NCI-H1436 (cell line): ENCODE results near the gene NEO1.
"Not testable (repeated sequence)": the region's sequence is repeated elsewhere in the genome, so short reads cannot be mapped to it uniquely, and the experiment has no call there.

Experiments used
- DNase-seq: peaks from one replicate; lab custom pipeline; 2025; lab: John Stamatoyannopoulos, UW

NEO1 gene

DNA sequence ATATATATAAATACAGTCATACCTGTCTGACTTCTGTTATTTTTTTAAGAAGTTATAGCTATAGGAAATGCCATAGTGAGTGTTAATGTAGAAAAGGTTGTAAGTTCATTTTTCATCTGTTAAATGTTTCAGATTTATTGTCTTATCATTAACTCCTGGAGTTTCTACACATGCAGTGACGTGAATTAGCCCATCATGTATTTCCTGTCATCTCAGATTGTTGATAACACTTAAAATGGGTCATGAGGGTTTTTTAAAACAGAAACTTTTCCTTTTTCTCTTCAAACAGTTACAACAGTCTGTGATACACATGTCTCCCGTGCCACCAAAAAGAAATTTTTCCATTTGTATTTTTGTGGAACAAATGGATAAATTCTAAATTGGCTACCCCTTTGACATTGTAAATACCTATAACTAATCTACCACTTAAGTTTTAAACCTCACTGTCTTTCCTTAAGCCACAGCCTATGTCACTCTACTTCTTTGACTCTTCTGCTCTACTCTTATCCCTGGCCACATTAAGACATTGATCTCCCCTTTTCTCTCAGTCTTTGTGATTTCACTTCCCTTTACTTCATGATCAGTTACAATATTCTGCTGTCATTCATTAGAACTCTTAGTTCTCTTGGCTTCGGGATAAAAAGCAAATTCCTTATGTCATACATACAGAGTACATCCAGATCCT is 89.1 kb downstream of the NEO1 start:
- no peak for DNase-seq

DNA sequence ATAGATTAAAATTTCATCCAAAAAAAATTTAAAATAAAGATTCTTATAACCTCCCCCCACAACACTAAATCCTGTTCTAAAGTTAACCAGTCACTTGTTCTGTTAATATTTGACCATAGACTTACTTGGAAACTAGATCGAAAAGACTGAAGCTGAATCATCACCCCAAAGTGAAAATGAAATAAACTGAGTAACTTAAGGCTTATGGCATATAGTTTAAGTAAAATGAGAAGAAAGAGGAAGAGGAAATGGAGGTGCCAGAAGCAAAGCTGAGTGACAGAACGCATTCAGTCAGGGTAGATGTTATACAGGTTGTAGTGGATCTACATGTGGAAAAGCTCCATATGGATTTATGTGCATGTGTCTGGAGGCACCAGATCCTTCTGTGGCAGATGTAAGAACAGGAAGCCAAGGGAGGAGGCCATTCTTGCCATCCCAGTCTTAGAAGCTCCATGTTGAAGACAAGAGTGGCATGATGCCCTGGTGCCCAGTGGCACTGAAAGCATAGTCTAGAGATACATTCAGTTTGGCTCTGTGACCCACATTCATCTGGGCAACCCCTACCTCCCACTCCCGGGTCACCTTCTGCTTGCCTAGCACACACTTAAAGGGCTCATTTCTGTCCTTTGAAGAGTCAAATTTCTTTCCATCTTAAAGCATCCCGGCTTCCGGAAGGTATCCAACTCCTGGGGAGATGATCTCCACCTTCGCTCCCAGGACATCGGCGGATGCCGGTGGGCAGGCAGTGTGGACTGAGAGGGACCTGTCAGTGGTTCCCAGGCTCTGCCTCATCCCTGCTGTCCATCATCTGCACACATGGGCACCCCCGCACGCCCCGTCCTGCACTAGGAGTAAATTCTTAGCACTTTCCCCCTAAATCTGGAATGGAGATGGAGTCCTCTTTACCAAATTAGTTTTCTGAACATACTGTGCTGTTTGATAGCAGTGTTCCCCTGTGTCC is 90.8 kb downstream of the NEO1 start:
- no peak for DNase-seq

DNA sequence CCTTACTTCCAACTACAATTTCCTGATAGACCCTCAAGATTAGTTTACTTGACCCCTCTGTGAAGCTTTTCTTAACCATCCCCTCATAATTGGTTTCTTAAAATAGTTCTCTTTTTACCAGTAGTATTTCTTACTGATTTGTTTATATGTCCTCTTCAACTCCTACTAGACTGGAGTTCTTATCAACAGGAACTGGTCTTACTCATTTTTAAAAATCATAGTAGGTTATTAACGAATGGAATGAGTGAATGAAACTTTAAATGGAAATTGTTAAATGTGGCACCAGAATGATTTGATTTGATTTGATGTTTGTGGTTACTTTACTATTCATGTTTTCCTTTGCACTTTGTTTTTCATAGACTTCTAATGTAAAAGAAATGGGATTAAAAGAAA is 91.5 kb downstream of the NEO1 start:
- no peak for DNase-seq

DNA sequence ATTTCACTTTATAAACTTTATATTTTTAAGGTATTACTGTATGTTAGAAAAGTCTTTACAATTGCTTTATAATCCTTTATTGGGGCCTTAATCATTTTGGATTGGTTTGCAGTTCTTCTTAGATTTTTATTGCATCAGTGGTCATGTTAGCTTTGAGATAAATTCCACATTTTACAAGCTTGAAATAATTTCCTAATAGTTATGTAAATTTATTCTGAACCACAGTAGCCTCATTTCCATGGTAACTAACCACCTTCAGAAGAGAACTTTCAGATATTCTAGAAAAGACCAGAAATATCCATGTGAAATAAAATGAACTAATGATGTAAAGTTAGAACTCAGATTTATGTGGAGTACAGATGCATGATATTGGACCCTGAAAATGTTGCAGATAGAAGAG is 94.2 kb downstream of the NEO1 start:
- no peak for DNase-seq

DNA sequence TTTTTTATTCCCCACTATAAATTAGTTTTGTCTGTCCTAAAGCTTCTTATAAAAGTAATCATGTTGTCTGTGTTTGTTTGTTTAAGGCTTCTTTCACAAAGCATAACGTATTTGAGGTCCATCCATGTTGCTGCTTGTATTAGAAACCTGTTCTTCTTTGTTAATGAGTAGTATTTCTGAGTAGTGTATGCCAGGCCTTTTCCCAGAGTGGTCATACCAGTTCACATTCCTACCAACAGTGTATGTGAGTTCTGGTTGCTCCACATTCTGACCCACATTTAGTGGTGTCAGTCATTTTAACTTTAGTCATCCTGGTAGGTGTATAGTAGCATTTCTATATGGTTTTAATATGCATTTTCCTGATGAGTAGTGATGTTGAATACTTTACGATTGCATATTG is 98.6 kb downstream of the NEO1 start:
- no peak for DNase-seq

DNA sequence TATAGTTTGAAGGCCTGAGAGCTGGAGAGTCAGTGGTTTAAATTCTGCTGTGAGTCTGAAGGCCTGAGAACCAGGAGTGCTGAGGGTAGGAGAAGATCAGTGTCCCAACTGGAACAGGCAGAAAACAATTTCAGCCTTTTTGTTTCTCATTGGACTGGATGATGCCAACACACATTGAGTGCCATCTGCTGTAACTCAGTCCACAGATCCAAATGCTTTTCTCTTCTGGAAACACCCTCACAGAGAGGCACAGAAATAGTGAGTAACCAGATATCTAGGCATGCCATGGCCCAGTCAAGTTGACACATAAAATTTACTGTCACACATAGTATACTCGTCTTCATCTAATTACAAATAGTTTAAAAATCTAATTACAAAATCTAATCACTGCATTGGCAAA is 100.8 kb downstream of the NEO1 start:
- no peak for DNase-seq

DNA sequence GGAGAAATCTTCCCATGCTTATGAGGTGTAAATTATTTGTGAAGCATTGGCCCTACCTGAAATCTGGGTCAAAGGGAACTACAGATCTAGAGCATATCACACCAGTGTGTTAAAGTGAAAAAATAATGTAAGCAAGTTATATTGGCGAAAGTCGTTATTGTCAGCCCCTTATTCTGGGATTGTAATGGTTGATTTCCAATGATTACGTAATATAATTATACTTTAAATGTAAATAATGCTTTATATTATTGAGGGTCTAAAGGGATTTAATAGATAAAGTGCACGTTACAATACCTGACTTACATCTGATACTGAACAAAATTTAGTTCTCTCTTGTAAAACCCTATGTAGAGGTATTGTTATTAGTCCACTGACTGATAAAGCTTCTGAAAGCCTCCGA is 101.2 kb downstream of the NEO1 start:
- DNase-seq = no peak

DNA sequence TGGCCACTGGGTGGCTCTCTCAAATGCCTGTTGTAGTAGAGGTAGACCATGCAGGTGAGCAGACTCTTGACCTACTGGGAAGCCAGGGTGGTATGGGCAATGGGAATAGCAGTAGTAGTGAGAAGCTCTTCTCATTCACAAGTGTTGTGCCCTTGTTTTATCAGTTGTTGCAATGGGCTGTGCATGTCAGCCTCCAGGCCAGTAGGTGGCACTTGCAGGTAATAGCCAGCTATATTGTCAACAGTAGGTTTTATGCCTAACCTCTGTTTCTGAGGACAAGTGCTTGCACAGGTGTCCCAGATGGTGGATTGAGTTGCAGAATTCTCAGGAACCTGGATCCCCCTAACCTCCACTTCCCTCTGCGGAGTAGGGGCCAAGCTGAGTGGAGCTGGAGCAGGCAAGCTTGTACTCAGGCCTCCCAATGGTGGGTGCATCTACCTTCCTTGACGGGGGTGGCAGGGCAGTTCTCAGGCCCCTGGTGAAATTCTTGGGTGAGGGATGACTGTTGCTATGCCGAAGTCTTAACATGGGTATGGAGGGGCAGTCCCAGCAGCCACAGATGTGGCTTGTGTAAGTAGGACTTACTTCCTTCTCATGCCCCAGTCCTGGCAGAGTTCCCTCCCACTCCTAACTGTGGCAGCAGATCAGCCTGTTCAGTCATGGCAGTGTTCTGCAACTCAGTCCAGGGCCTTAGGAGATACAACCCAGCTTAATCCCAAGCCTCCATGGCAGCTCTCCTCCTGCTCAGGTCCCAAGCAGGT is 104.3 kb downstream of the NEO1 start:
- DNase-seq = no peak

DNA sequence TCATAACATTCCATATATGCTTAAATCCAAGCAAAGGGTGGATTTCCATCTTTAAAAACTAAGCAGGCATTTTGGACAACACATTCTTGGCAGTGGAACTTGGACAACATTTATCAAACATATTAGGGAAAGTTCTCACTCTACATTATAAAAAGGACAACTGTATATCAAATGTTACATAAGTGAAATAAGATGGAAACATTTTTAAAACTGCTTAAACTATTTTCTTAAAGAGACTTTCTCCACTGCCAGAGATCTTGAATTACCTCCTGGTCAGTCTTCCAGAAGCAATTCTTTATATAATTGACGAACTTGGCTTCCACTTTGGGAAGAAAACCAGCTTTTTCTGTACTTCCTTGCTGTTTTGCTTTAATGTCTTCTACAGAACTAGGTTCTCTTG is 109.3 kb downstream of the NEO1 start:
- DNase-seq = no peak

DNA sequence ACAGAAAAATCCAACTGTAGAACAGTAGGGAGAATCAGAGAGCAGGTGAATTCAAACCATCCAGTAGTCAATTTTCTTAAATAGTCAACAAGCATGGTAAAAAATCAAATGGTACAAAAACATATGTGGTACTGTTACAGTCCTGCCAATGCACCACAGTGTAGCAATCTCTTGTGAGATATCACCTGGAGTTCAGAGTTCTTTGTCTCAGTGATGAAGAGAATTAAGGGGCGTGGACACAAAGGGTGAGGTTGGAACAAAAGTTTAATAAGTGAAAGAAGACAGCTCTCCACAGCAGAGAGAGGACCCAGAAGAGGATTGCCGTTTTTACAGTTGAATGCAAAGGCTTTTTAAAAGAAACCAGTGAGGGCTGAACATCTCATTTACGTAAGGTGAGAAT is 113.2 kb downstream of the NEO1 start:
- no peak for DNase-seq

DNA sequence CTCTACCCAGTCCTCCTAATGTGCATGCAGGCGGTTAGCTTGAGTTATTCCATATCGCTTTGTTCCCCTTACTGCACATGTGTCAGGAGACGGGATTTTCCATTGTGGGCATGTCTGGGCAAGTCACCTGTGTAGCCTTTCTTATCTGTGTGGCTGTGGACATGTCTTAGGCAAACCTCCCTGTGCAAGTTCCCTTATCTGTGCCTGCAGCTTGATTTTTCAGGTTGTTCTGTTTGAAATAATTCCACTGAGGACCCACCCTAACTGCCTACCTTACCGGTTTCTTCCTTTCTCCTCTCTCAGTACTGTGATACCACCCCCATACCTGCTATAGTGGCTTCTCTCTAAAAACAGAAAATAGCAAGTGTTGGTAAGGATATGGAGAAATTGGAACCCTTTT is 113.6 kb downstream of the NEO1 start:
- no peak for DNase-seq

DNA sequence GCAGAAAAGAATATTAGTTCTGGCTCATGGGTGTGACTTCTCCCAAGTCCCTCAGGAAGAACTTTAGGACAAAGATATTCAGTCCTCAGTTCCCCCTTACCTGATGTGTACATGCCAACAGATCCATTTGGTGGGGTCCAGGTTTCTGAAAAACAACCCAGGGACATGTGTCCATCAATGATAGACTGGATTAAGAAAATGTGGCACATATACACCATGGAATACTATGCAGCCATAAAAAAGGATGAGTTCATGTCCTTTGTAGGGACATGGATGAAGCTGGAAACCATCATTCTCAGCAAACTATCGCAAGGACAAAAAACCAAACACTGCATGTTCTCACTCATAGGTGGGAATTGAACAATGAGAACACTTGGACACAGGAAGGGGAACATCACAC is 114.4 kb downstream of the NEO1 start:
- DNase-seq = not testable (repeated sequence)

DNA sequence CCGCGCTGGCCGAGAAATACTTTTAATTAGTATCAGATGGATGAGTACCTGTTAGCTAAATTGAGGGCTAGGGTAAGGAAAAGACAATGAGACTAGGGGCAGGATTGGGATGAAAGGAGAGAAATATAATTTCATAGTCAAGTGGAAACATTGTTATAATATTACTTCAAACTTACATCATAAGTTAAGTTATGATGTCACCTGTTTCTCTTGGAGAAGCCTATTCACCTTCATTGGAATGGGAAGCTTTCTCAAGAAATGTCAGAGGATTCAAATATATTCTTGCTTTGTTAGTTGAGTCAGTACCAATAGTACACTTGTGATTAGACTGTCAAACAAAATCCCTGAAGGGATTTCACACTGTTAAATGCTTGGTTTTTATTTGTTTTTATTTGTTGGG is 116.2 kb downstream of the NEO1 start:
- DNase-seq = no peak

DNA sequence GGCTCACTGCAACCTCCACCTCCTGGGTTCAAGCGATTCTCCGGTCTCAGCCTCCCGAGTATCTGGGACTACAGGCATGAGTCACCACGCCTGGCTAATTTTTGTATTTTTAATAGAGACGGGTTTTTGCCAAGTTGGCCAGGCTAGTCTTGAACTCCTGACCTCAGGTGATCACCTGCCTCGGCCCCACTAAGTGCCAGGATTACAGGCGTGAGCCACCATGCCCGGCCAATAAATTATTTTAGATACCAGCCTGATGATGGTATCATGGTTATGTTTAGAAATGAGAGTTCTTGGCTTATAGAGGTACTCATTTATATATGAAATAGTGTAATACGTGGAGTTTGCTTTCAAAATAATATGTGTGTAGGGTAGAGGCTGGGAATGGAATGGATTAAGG is 119.4 kb downstream of the NEO1 start:
- DNase-seq = no peak

DNA sequence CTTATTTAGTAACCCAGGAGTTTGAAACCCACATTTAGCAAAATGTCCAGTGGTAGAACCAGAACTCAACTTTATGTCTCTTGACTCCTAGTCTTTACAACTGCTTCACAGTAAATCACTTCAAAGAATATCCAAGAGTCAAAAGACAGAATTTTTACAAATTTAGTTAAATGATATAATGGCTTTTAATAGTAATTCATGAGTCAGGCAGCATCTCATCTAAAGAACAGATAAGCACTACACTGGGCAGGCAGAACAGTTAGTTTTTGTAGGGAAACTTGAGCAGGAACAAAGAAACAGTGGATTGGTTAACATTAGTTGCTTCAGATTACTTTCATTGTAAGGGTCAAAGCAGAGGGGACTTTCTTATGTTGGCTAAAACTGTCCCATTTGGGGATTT is 120.2 kb downstream of the NEO1 start:
- DNase-seq = no peak

DNA sequence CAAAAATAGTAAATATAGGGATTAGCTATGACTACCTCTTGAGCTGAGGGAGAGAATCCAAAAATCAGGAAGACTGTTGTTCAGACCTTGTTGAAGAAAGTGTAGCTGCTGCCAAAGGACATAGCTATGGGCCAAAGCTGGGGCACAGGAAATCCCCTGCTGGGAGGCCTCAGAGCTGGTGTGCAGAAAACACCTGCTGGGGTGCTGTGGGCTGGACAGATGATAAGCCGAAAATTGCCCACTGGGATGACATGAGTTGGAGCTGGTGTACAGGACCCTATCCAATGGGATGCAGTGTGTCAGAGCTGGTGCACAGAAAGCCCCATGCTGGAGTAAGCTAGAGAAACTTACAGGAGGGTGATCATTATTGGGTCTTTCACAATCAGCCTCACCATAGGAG is 121.9 kb downstream of the NEO1 start:
- no peak for DNase-seq

DNA sequence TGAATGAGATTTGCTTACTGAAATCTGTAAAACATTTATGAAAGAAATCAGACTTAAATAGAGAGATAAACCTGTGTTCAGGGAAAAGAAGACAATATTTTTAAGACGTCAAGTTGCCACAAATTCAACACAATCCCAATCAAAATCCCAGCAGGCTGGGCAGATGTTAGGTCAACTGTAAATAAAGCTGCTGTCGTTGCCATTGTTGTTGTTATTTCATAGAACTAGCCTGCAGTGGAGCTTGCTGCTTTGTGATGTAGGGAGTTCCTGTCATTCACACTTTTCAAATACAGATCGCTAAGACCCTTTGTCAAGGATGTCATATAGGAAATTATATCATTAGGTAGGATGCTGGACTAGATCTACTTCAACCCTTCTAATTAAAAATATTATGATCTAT is 123.1 kb downstream of the NEO1 start:
- no peak for DNase-seq

DNA sequence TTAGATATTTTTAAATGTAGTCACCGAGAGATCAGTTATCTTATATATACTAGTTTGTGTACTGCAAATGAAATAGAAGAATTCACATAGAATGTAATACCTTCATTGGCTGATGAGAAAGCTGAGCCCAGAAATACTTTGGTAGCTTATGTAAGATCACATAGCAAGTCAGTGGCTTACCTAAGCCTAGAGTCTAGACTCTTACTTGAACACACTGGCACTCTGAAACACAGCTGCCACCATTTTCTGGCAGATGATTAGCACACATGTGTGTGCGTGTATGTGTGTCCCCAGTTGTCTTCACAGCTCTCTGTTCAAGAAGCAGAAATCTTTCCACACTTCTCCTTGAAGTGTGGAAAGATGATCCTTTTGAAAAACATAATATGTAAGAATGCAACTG is 124.3 kb downstream of the NEO1 start:
- DNase-seq = no peak

DNA sequence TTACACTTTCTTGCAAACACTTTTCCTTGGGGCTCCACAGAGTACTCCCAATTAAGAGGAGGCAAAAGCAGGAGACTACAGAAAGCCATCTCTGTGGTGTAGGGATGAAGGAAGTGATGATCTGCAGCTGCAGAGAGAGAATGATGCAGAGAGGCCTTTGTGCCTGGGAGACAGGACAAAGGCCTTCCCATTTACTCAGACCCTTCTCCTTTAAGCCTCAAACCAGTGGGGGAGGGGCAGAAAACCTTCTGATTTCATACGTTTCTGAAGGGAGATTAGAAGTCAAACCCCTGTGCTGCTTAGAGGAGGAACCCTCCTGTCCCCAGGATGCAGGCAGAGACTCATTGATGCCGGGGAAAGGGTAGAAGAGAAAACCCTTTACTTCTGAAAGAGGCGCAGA is 130.8 kb downstream of the NEO1 start:
- DNase-seq = no peak

DNA sequence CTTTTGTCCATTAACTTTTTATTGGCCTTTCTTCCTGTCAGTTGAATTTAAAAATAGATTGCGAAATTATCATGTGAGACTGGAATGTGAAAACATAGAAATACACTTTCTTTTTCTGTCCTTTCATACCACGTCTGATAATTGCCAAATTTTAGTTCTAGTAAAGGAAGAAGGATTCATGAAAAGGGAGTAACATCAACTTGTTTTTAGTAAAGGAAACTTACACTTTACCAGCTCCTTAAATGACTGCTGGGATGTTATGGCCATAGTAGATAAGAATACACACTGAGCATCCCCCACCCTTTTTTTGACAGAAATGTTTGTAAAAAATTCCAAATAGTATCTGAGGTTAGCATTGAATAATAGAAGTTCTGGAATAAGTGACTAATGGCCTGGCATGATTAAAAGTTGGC is 137.9 kb downstream of the NEO1 start:
- DNase-seq = no peak

DNA sequence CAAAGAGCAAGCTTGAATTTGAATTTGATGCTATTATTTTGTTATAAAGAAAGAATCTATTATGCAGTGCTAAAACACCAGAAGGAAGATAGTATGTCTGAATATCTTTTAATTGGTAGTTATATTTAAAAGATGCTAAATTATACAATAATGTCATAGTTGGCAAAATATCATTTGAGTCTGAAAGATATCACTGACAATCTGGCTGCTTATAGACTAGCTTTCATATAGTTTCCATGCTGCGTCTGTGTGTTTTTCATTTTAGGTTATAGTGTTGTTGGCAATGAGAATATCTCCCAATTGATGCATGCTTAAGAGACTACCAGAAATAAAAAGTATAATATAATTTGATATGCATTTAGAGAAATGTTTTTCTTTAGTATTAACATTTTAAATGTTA is 142.9 kb downstream of the NEO1 start:
- DNase-seq = no peak

DNA sequence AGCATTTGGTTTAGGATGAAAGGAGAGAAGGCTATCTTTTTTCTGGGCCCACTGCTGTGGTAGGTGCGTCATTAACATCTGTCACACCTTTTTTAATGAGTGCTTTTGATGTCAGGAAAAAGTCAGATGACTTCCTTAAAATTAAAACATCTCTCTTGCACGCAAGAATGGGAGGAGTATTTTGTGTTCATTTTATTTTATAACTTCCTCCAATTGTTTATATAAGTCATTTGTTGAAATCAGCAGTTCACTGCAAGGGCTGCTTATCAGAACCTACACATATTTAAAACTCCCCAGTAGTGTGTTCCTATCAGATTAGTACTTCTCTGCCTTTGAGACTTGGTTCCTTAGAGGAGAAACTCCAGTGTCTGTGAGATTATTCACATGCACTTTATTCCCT is 143.8 kb downstream of the NEO1 start:
- no peak for DNase-seq

DNA sequence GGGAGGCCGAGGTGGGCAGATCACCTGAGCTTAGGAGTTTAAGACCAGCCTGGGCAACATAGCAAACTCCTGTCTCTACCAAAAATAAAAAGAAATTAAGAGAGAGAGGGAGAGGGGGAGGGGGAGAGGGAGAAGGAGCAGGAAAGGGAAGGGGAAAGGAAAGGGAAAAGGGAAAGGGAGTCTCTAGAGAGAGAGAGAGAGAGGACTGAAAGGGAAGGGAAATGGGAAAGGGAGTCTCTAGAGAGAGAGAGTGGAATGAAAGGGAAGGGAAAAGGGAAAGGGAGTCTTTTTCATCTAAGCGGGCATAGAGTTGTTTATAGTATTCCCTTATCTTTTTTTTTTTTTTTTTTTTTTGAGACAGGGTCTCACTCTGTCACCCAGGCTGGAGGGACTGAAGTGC is 148.1 kb downstream of the NEO1 start:
- no peak for DNase-seq
